Daoy (cell line): ENCODE data around the gene AMPD3. TPM values are rescaled to one million over a fixed set of nuclear protein-coding genes. Genes with fewer than 3 reads are reported as not detected.
"Not testable (repeated sequence)": the region's sequence is repeated elsewhere in the genome, so short reads cannot be mapped to it uniquely, and the experiment has no call there.

Experiments
- DNase-seq: peaks from one replicate; pipeline ENCODE4 v3.0.0-alpha.2; 2015; ENCODE audit warnings: low read depth
- total RNA-seq: library from RNA; depleted of rRNA; stranded (reverse); fragments of >200 nt; shearing (Covaris generic); gene quantifications from 2 replicates; pipeline ENCODE4 v1.2.3, GENCODE V29; 2014

Gene AMPD3
- total RNA-seq, 1 experiment from 2014 or later: 2.0 TPM

- not testable (repeated sequence) for DNase-seq
These were observed 18.4 kb upstream of the AMPD3 start for GRCh38 chr11:10436683-10437082.

GRCh38 chr11:10438458-10438857, 16.6 kb upstream of the AMPD3 start:
- DNase-seq: no peak

GRCh38 chr11:10439351-10439750, 15.7 kb upstream of the AMPD3 start:
- no peak for DNase-seq

- DNase-seq: no peak
These were observed 15.1 kb upstream of the AMPD3 start for GRCh38 chr11:10439924-10440323.

- DNase-seq: no peak
These were observed 14.7 kb upstream of the AMPD3 start for GRCh38 chr11:10440401-10440800.

- no peak for DNase-seq
These were observed 14.0 kb upstream of the AMPD3 start for GRCh38 chr11:10441091-10441490.

GRCh38 chr11:10441652-10442503, 13.2 kb upstream of the AMPD3 start:
- DNase-seq: no peak

GRCh38 chr11:10443152-10443551, 11.9 kb upstream of the AMPD3 start:
- DNase-seq: no peak

- DNase-seq: no peak
These were observed 11.3 kb upstream of the AMPD3 start for GRCh38 chr11:10443721-10444235.

- DNase-seq: no peak
These were observed 10.2 kb upstream of the AMPD3 start for GRCh38 chr11:10444725-10445315.

GRCh38 chr11:10447445-10447844, 7.6 kb upstream of the AMPD3 start:
- DNase-seq: no peak

- DNase-seq: no peak
These were observed 4.3 kb upstream of the AMPD3 start for GRCh38 chr11:10450462-10451425.

- DNase-seq: no peak
These were observed 3.5 kb upstream of the AMPD3 start for GRCh38 chr11:10451426-10452116.

- no peak for DNase-seq
These were observed 2.8 kb upstream of the AMPD3 start for GRCh38 chr11:10452211-10452767.

- DNase-seq: no peak
These were observed 1.8 kb upstream of the AMPD3 start for GRCh38 chr11:10453261-10453660.

GRCh38 chr11:10455637-10456487, 798 bp downstream of the AMPD3 start:
- DNase-seq: peak; percentile 86

- DNase-seq: no peak
These were observed 1.5 kb downstream of the AMPD3 start for GRCh38 chr11:10456519-10456918.

GRCh38 chr11:10457901-10458300, 2.8 kb downstream of the AMPD3 start:
- no peak for DNase-seq

- peak; percentile 13 for DNase-seq
These were observed 4.2 kb downstream of the AMPD3 start for GRCh38 chr11:10459029-10459970.
